PC-9 (cell line): ENCODE data around the gene LRP2. TPM values are rescaled to one million over a fixed set of nuclear protein-coding genes. Genes with fewer than 3 reads are reported as not detected.

Source experiments
- BruUV-seq: library from RNA; stranded (reverse); fragments of 400-500 nt; replicated peaks from 2 replicates; lab custom pipeline; 2021; lab: Mats Ljungman, UMichigan
- CTCF ChIA-PET: fragments of 300-600 bp; sonication (Branson Sonifier 250); formaldehyde crosslinking; loops from one replicate; lab custom pipeline; 2022; ENCODE audit warnings: antibody characterized with exemption; lab: Charles Lee
- POLR2A ChIA-PET: fragments of 300-600 bp; sonication (Branson Sonifier 250); formaldehyde crosslinking; loops from one replicate; lab custom pipeline; 2022; ENCODE audit warnings: antibody characterized with exemption; ENCODE audit not compliant: unreplicated experiment; lab: Charles Lee
- DNase-seq, 2 experiments: peaks; one replicate each; pipeline versions ENCODE4 v3.0.0 to v3.0.0-alpha.2; 2015 to 2022; ENCODE audit warnings: mixed read lengths in 1 of 2
- H2AFZ ChIP-seq: fragments of 200-600 bp; sonication (generic); 2 replicates; pipeline ENCODE4 v1.8.1; 2017; ENCODE audit warnings: antibody characterized with exemption
- H3F3A ChIP-seq: fragments of 200-600 bp; sonication (generic); 2 replicates; pipeline ENCODE4 v1.8.1; 2017; ENCODE audit warnings: antibody characterized with exemption, mild to moderate bottlenecking, low read depth; ENCODE audit not compliant: insufficient read depth
- H3K27ac ChIP-seq: fragments of 200-600 bp; sonication (generic); 2 replicates; pipeline ENCODE4 v1.6.1; 2016; ENCODE audit warnings: mixed run types
- H3K27me3 ChIP-seq: fragments of 200-600 bp; sonication (generic); 2 replicates; pipeline ENCODE4 v1.6.1; 2016; ENCODE audit warnings: low read depth, mixed run types; ENCODE audit not compliant: insufficient read depth
- H3K36me3 ChIP-seq: fragments of 200-600 bp; sonication (generic); 2 replicates; pipeline ENCODE4 v1.6.1; 2016; ENCODE audit warnings: low read depth, mixed run types
- H3K4me1 ChIP-seq: fragments of 200-600 bp; sonication (generic); replicated peaks from 2 replicates; pipeline ENCODE4 v1.6.1; 2016; ENCODE audit warnings: mixed run types; ENCODE audit not compliant: insufficient read depth
- H3K4me2 ChIP-seq: fragments of 200-600 bp; sonication (generic); 2 replicates; pipeline ENCODE4 v1.6.1; 2017; ENCODE audit warnings: mixed run types
- H3K4me3 ChIP-seq: fragments of 200-600 bp; sonication (generic); 2 replicates; pipeline ENCODE4 v1.6.1; 2016; ENCODE audit warnings: mixed run types
- H3K79me2 ChIP-seq: fragments of 200-600 bp; sonication (generic); 2 replicates; pipeline ENCODE4 v1.6.1; 2017; ENCODE audit warnings: low read depth, mixed run types
- H3K9me2 ChIP-seq: fragments of 200-600 bp; sonication (generic); 2 replicates; pipeline ENCODE4 v1.8.1; 2017; ENCODE audit warnings: mild to moderate bottlenecking; ENCODE audit not compliant: insufficient read depth
- H3K9me3 ChIP-seq: fragments of 200-600 bp; sonication (generic); 2 replicates; pipeline ENCODE4 v1.8.1; 2016; ENCODE audit warnings: low read depth; ENCODE audit not compliant: insufficient read depth
- H4K20me1 ChIP-seq: fragments of 200-600 bp; sonication (generic); 2 replicates; pipeline ENCODE4 v1.8.1; 2017; ENCODE audit not compliant: insufficient read depth
- CTCF ChIP-seq: fragments of 200-600 bp; sonication (generic); conservative IDR thresholded peaks from 2 replicates; pipeline ENCODE4 v1.6.1; 2017; ENCODE audit warnings: mixed run types, antibody characterized with exemption, mild to moderate bottlenecking, moderate library complexity
- EZH2 ChIP-seq: fragments of 200-600 bp; sonication (generic); IDR thresholded peaks from 2 replicates; pipeline ENCODE4 v1.8.0; 2017; ENCODE audit warnings: antibody characterized with exemption, low read depth
- intact Hi-C: fragments of 100-400 bp; cut with micrococcal nuclease; formaldehyde crosslinking; loops from one replicate; pipeline ENCODE4 v1.10.0; 2022; ENCODE audit not compliant: unreplicated experiment
- total RNA-seq: library from RNA; stranded (reverse); gene quantifications from 2 replicates; pipeline ENCODE4 v1.2.3, GENCODE V29; 2021

Gene LRP2
- total RNA-seq, 1 experiment from 2014 or later: not detected

DNA sequence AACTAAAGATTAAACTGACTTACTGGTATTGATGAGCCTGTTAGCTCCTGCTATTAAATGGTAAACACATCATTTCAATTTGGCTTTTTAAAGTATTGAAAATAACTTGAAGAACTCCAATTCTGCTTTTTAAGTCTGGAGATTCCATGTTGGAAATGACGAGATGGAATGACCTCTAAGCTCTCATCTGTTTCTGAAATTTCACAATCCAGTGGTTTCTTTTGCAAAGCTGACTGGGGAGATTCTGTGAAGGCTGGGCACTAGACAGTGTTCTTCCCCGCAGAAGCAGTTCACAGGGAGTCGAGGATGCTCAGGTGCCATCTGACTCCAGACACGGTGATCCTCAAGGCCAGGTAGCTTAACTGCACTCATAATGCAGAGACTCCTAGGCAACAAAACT lies 248.3 kb downstream of the LRP2 start:
- H3K4me2 ChIP-seq: no peak overlapping the region
- ChIA-PET CTCF (no interaction called here), POLR2A (no interaction called here)
- H2AFZ ChIP-seq: no peak overlapping the region
- BruUV-seq: no TSS peak
- no peaks in the 10 kb centered on the region for H4K20me1 ChIP-seq
- no peaks in the 10 kb centered on the region for H3K9me3 ChIP-seq
- no peaks in the 10 kb centered on the region for H3K79me2 ChIP-seq
- no peak overlapping the region for H3K27ac ChIP-seq
- intact Hi-C loops: loop anchor here (5.0 to 10.0 kb wide), 3 partner anchors 111 to 813 kb away; no protein-coding TSS in a partner anchor
- no peaks in the 10 kb centered on the region for H3K4me1 ChIP-seq
- H3K4me3 ChIP-seq: no peak overlapping the region
- no peaks in the 10 kb centered on the region for H3F3A ChIP-seq
- no peak for DNase-seq
- no peak for TF ChIP-seq EZH2
- no peak for TF ChIP-seq CTCF
- no peaks in the 10 kb centered on the region for H3K9me2 ChIP-seq
- no peaks in the 10 kb centered on the region for H3K36me3 ChIP-seq
- H3K27me3 ChIP-seq: no peaks in the 10 kb centered on the region

GRCh38 chr2:169112841-169113240 lies 249.5 kb downstream of the LRP2 start:
- H3K4me1 ChIP-seq: peaks cover 4% of the 10 kb centered on the region; the same call in 1 of the 2 replicates
- DNase-seq: no peak
- H3K27me3 ChIP-seq: no peaks in the 10 kb centered on the region
- no peak overlapping the region for H2AFZ ChIP-seq
- no TSS peak for BruUV-seq
- H3K36me3 ChIP-seq: no peaks in the 10 kb centered on the region
- no peaks in the 10 kb centered on the region for H3F3A ChIP-seq
- CTCF ChIA-PET: no interaction called here
- H3K4me3 ChIP-seq: no peak overlapping the region
- H3K79me2 ChIP-seq: no peaks in the 10 kb centered on the region
- TF ChIP-seq CTCF: no peak
- TF ChIP-seq EZH2: no peak
- intact Hi-C loops: loop anchor here (5.0 to 10.0 kb wide), 3 partner anchors 112 to 814 kb away; no protein-coding TSS in a partner anchor
- H3K27ac ChIP-seq: no peak overlapping the region
- no peaks in the 10 kb centered on the region for H4K20me1 ChIP-seq
- no peak overlapping the region for H3K4me2 ChIP-seq
- H3K9me3 ChIP-seq: no peaks in the 10 kb centered on the region
- POLR2A ChIA-PET: no interaction called here
- H3K9me2 ChIP-seq: no peaks in the 10 kb centered on the region

GRCh38 chr2:169110916-169111315 lies 251.4 kb downstream of the LRP2 start:
- TF ChIP-seq CTCF (no peak), EZH2 (no peak)
- H3K4me2 ChIP-seq: no peak overlapping the region
- intact Hi-C loops: loop anchor here (2.0 to 10.0 kb wide), 4 partner anchors 114 to 816 kb away; no protein-coding TSS in a partner anchor
- H3K79me2 ChIP-seq: no peaks in the 10 kb centered on the region
- H3K36me3 ChIP-seq: no peaks in the 10 kb centered on the region
- no peak overlapping the region for H3K4me3 ChIP-seq
- ChIA-PET POLR2A (no interaction called here), CTCF (no interaction called here)
- H2AFZ ChIP-seq: no peak overlapping the region
- H3K4me1 ChIP-seq: peaks cover 9% of the 10 kb centered on the region; the same call in 1 of the 2 replicates
- H3K27ac ChIP-seq: no peak overlapping the region
- H3K9me3 ChIP-seq: no peaks in the 10 kb centered on the region
- no peaks in the 10 kb centered on the region for H3K9me2 ChIP-seq
- no peak for DNase-seq
- H4K20me1 ChIP-seq: no peaks in the 10 kb centered on the region
- H3F3A ChIP-seq: no peaks in the 10 kb centered on the region
- H3K27me3 ChIP-seq: no peaks in the 10 kb centered on the region
- no TSS peak for BruUV-seq
